Lower lobe of right lung (tissue), 2 donors: ENCODE results near the gene DCUN1D3. TPM values are rescaled to one million over a fixed set of nuclear protein-coding genes. Genes with fewer than 3 reads are reported as not detected.

Experiments used
- ATAC-seq, 2 donors: fragments of 200-7000 bp; cut with Tn5 transposase; one replicate each; pipeline ENCODE4 v1.9.1; 2020 to 2022; ENCODE audit warnings: mild to moderate bottlenecking in 2 of 2, moderate library complexity in 2 of 2
- DNase-seq: peaks from one replicate; pipeline ENCODE4 v3.0.0-alpha.2; 2020
- H3K27ac ChIP-seq: fragments of 200-600 bp; one replicate; pipeline ENCODE4 v1.8.0; 2022
- H3K27me3 ChIP-seq: fragments of 200-600 bp; one replicate; pipeline ENCODE4 v1.8.0; 2022; ENCODE audit warnings: low read depth
- H3K36me3 ChIP-seq: fragments of 200-600 bp; one replicate; pipeline ENCODE4 v1.8.0; 2022; ENCODE audit warnings: mild to moderate bottlenecking
- H3K4me1 ChIP-seq: fragments of 200-600 bp; one replicate; pipeline ENCODE4 v1.8.0; 2022
- H3K4me3 ChIP-seq: fragments of 200-600 bp; one replicate; pipeline ENCODE4 v1.8.0; 2022; ENCODE audit warnings: mild to moderate bottlenecking
- H3K9me3 ChIP-seq: fragments of 200-600 bp; one replicate; pipeline ENCODE4 v1.8.0; 2022
- intact Hi-C: fragments of 100-400 bp; cut with DNase I; formaldehyde crosslinking; loops from one replicate; pipeline ENCODE4 v1.11.0; 2022
- total RNA-seq: library from RNA; stranded (reverse); fragmentation: NEBNext Ultra II Directional; extraction: Animal tissue kit (Norgen Biotek cat#: 25700); gene quantifications from one replicate; pipeline ENCODE4 v1.2.1, GENCODE V29; 2021
- TF ChIP-seq, protein P1 (sequence below): fragments of 200-600 bp; IDR thresholded peaks from one replicate; pipeline ENCODE4 v1.8.0; 2022; ENCODE audit warnings: antibody characterized with exemption, mild to moderate bottlenecking
- donor health status: DM: no; HTN: yes; CAD: no; lungs with severe emphysema.

DCUN1D3 gene
- total RNA-seq, 1 donor from 2014 or later = 20.7 TPM

DNA sequence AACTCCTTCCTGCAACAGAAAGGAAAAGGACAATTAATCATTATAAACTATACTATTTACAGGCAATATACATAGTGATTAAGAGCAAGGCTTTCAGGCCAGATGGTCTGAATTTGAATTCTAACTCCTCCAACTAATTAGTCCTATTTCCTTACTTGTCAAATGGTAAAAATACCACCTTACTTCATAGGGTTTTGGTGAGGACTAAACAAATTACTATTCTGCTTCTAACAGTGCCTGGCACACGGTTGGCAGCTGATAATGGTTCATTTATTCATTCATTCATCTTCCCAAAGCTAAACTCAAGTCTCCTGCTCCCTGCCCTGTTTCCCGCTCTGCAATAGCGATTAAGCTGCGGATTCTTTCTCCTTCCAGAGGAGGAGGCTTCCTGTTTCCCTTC, 39.8 kb downstream of the DCUN1D3 start:
- Histone ChIP-seq H3K4me1 (peaks cover 41% of the 10 kb centered on the region), H3K27me3 (no peaks in the 10 kb centered on the region), H3K4me3 (no peak overlapping the region), H3K27ac (no peak overlapping the region), H3K36me3 (peaks cover 32% of the 10 kb centered on the region), H3K9me3 (no peaks in the 10 kb centered on the region)
- intact Hi-C loops = no loop called here
- TF ChIP-seq, protein P1, sequence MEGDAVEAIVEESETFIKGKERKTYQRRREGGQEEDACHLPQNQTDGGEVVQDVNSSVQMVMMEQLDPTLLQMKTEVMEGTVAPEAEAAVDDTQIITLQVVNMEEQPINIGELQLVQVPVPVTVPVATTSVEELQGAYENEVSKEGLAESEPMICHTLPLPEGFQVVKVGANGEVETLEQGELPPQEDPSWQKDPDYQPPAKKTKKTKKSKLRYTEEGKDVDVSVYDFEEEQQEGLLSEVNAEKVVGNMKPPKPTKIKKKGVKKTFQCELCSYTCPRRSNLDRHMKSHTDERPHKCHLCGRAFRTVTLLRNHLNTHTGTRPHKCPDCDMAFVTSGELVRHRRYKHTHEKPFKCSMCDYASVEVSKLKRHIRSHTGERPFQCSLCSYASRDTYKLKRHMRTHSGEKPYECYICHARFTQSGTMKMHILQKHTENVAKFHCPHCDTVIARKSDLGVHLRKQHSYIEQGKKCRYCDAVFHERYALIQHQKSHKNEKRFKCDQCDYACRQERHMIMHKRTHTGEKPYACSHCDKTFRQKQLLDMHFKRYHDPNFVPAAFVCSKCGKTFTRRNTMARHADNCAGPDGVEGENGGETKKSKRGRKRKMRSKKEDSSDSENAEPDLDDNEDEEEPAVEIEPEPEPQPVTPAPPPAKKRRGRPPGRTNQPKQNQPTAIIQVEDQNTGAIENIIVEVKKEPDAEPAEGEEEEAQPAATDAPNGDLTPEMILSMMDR = no peak
- ATAC-seq (no peak), DNase-seq (no peak)

DNA sequence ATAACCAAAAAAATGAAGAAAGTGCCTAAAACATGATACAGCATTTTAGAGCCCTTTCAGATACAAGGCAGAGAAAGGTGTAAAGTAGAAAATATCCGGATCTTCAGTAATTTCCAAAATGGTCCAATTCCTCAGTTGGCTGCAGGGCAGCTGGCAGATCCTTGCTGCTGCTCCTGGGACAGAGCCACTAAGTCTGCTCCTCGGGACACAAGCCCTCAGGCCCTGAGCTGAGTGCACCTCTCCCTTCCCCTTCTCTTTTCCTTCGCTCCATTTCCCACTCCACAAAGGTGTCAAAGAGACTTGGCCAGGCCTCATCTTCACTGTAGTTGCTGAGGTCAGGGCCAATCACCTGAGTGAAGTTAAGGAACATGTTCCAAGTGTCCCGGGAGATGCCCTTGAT, 40.5 kb downstream of the DCUN1D3 start:
- DNase-seq = no peak
- Histone ChIP-seq H3K9me3 (no peaks in the 10 kb centered on the region), H3K27ac (no peak overlapping the region), H3K4me3 (no peak overlapping the region), H3K4me1 (peaks cover 39% of the 10 kb centered on the region), H3K36me3 (peaks cover 32% of the 10 kb centered on the region), H3K27me3 (no peaks in the 10 kb centered on the region)
- intact Hi-C loops = loop anchor here (10.0 kb wide), 1 partner anchor 225 kb away; no protein-coding TSS in a partner anchor
- no peak for ATAC-seq
- TF ChIP-seq, protein P1 = no peak

DNA sequence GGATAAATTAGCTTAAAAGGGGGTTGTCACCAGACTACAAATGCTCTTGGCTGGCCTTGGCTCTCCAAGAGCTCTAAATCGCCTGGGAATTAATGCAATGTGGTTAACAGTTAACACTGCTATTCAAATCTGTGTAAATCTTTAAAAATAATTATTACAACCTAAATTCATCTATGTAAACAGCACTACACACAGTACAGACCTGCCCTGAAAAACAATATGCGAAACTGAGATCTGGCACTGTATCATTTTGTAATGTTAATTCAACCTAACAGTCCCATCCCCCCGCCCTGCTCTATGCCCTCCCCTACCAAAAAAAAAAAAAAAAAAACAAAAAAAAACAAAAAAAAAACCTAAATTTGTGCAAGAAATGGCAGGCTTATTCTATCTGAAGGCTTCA, 40.9 kb downstream of the DCUN1D3 start:
- H3K4me1 ChIP-seq = peaks cover 43% of the 10 kb centered on the region
- DNase-seq (no peak), ATAC-seq (no peak)
- intact Hi-C loops = loop anchor here (10.0 kb wide), 1 partner anchor 226 kb away; no protein-coding TSS in a partner anchor
- no peak overlapping the region for H3K27ac ChIP-seq
- no peaks in the 10 kb centered on the region for H3K27me3 ChIP-seq
- no peaks in the 10 kb centered on the region for H3K9me3 ChIP-seq
- H3K4me3 ChIP-seq = no peak overlapping the region
- TF ChIP-seq, protein P1 = no peak
- peaks cover 32% of the 10 kb centered on the region for H3K36me3 ChIP-seq

DNA sequence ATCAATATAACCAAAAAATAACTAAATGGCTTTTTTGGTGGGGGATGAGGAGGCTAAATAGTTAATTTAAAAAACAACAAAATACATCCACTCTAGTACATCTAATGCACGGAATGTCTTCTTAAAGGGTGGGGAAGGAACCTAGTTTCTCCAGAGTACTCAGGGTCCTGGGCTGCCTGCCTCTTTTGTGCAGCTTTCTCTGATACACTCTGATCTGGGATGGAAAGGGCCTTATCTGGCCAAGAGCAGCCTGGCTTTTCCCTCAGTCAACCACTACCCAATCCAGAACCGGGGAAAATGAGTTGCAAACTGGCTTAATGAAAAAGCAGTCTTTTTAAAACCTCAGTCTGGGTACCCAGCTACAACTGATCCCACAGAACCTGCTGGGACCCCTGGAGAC, 42.9 kb downstream of the DCUN1D3 start:
- H3K4me3 ChIP-seq = no peak overlapping the region
- H3K4me1 ChIP-seq = peaks cover 61% of the 10 kb centered on the region
- H3K27me3 ChIP-seq = no peaks in the 10 kb centered on the region
- peaks cover 28% of the 10 kb centered on the region for H3K36me3 ChIP-seq
- H3K9me3 ChIP-seq = no peaks in the 10 kb centered on the region
- TF ChIP-seq, protein P1 = no peak
- no peak overlapping the region for H3K27ac ChIP-seq
- intact Hi-C loops = loop anchor here (10.0 kb wide), 1 partner anchor 228 kb away; no protein-coding TSS in a partner anchor
- DNase-seq (no peak), ATAC-seq (no peak)

DNA sequence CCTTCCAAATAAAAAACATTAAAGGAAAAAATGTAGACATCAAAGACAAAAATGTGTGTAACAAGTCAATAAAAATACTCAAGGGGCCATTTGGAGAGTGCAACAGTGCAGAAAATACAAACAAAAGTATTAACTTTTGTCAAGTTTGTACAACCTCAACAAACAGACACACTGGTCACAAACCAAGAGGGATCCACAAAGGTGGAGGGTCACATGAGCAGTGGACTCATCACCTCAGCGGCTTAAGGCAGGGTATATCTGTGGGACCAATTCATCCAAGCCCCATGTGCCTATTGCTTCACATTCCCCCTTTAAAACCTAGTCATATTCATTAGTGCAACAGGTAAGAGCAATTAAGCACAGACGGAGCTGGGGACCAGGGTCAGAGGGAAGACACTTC, 45.2 kb downstream of the DCUN1D3 start:
- Histone ChIP-seq H3K27me3 (no peaks in the 10 kb centered on the region), H3K4me1 (peaks cover 69% of the 10 kb centered on the region), H3K36me3 (peaks cover 5% of the 10 kb centered on the region), H3K27ac (no peak overlapping the region), H3K9me3 (no peaks in the 10 kb centered on the region), H3K4me3 (no peak overlapping the region)
- no peak for ATAC-seq
- intact Hi-C loops = loop anchor here (10.0 kb wide), 1 partner anchor 230 kb away; no protein-coding TSS in a partner anchor
- TF ChIP-seq, protein P1 = no peak
- no peak for DNase-seq
